ENCODE data around the gene ZFYVE21. TPM values are rescaled to one million over a fixed set of nuclear protein-coding genes. Genes with fewer than 3 reads are reported as not detected.

ZFYVE21 gene
- total and polyA plus RNA-seq, 10 donors, result 21.8 to 71.1 (median 46.0) TPM

DNA sequence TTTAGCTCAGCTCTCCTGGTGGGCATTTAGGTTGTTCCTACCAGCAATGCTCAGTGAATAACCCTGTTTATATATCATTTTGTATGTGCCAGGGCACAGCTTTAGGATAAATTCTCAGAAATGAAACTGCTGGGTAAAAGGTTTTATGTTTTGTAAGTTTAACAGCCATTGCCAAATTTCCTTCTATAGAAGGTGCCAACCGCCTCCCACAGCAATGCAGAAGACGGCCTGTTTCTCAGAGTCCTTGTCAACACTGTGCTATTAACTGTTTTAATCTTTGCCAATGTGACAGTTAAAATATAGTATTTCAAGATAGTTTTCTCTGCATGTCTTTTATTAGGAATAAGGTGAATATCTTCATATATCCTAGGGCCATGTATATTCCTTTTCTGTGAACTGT, 66.8 kb downstream of the ZFYVE21 start:
- intact Hi-C loops (cut with DNase I; ENCODE audit: low total_unique reads), result no loop called here
- H3K4me3 ChIP-seq, result no peak overlapping the region
- H3K27ac ChIP-seq, result no peak overlapping the region
- H3K4me1 ChIP-seq, result no peaks in the 10 kb centered on the region
- H3K27me3 ChIP-seq (replicated peaks in 1 of 7), result no peaks in the 10 kb centered on the region
- no peak for TF ChIP-seq POLR2AphosphoS5 (IDR thresholded peaks at IDR 0.05)
- TF ChIP-seq POLR2A (IDR thresholded peaks at IDR 0.05), result no peak
- TF ChIP-seq, protein P1, sequence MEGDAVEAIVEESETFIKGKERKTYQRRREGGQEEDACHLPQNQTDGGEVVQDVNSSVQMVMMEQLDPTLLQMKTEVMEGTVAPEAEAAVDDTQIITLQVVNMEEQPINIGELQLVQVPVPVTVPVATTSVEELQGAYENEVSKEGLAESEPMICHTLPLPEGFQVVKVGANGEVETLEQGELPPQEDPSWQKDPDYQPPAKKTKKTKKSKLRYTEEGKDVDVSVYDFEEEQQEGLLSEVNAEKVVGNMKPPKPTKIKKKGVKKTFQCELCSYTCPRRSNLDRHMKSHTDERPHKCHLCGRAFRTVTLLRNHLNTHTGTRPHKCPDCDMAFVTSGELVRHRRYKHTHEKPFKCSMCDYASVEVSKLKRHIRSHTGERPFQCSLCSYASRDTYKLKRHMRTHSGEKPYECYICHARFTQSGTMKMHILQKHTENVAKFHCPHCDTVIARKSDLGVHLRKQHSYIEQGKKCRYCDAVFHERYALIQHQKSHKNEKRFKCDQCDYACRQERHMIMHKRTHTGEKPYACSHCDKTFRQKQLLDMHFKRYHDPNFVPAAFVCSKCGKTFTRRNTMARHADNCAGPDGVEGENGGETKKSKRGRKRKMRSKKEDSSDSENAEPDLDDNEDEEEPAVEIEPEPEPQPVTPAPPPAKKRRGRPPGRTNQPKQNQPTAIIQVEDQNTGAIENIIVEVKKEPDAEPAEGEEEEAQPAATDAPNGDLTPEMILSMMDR (IDR thresholded peaks at IDR 0.05 in 8 of 11, conservative IDR thresholded peaks at IDR 0.05 in 3 of 11), result no peak
- H3K36me3 ChIP-seq, result peaks cover 0 to 76% (median 15%) of the 10 kb centered on the region in 6 donors
- WGBS, 5 donors, result 32 to 72% (median 50%) methylated on average over 2 of the region's 2 CpGs
- no peak for DNase-seq
- H3K9me3 ChIP-seq, result no peaks in the 10 kb centered on the region

Small RNA genes within 50 kb of the gene (small RNA-seq; reads per million reads assigned to genes)
- gene RF00019, result 0 reads per million in 4 donors

Other genes with a start within 250 kb of the ZFYVE21 start
- gene CKB, start 193.0 kb upstream of the ZFYVE21 start, total RNA-seq, result 10 to 100 TPM in 4 of 7 donors, 1 to 10 TPM in 3; 8.0 to 22.6 (median 10.8) TPM
- gene CKB, start 193.0 kb upstream of the ZFYVE21 start, polyA plus RNA-seq, result 10 to 100 TPM; 14.3 to 28.4 (median 20.6) TPM
- 10 to 100 TPM in 1 of 7 donors, 1 to 10 TPM in 6; 8.0 to 11.3 (median 9.5) TPM for gene TRMT61A, start 186.6 kb upstream of the ZFYVE21 start, total RNA-seq
- 10 to 100 TPM in 2 of 3 donors, 1 to 10 TPM in 1; 8.6 to 14.2 (median 11.1) TPM for gene TRMT61A, start 186.6 kb upstream of the ZFYVE21 start, polyA plus RNA-seq
- gene BAG5, start 153.2 kb upstream of the ZFYVE21 start, total RNA-seq, result 10 to 100 TPM; 29.2 to 42.5 (median 32.5) TPM
- 10 to 100 TPM in 1 of 3 donors, 1 to 10 TPM in 2; 9.3 to 16.0 (median 9.9) TPM for gene BAG5, start 153.2 kb upstream of the ZFYVE21 start, polyA plus RNA-seq
- gene COA8, start 152.8 kb upstream of the ZFYVE21 start, total RNA-seq, result 10 to 100 TPM; 15.2 to 26.0 (median 20.4) TPM
- 10 to 100 TPM; 34.1 to 39.5 (median 38.9) TPM for gene COA8, start 152.8 kb upstream of the ZFYVE21 start, polyA plus RNA-seq
- gene KLC1, start 86.6 kb upstream of the ZFYVE21 start, total RNA-seq, result 100 to 1,000 TPM; 164 to 333 (median 239) TPM
- gene KLC1, start 86.6 kb upstream of the ZFYVE21 start, polyA plus RNA-seq, result 100 to 1,000 TPM in 1 of 3 donors, 10 to 100 TPM in 2; 54.1 to 126 (median 75.9) TPM
- 10 to 100 TPM in 6 of 7 donors, 1 to 10 TPM in 1; 9.5 to 20.4 (median 16.7) TPM for gene XRCC3, start 359 bp upstream of the ZFYVE21 start, total RNA-seq
- 10 to 100 TPM in 2 of 3 donors, 1 to 10 TPM in 1; 5.9 to 17.6 (median 11.8) TPM for gene XRCC3, start 359 bp upstream of the ZFYVE21 start, polyA plus RNA-seq
- gene PPP1R13B, start 131.8 kb downstream of the ZFYVE21 start, total RNA-seq, result 10 to 100 TPM; 23.4 to 95.3 (median 52.9) TPM
- gene PPP1R13B, start 131.8 kb downstream of the ZFYVE21 start, polyA plus RNA-seq, result 10 to 100 TPM in 2 of 3 donors, 1 to 10 TPM in 1; 5.7 to 27.0 (median 12.7) TPM
- gene TDRD9, start 212.6 kb downstream of the ZFYVE21 start, total RNA-seq, result 10 to 100 TPM in 2 of 7 donors, 1 to 10 TPM in 5; 1.4 to 18.7 (median 8.8) TPM
- 1 to 10 TPM in 2 of 3 donors, under 1 TPM in 1; 0.70 to 3.8 (median 3.1) TPM for gene TDRD9, start 212.6 kb downstream of the ZFYVE21 start, polyA plus RNA-seq
- not detected for gene RD3L, start 226.7 kb downstream of the ZFYVE21 start, total RNA-seq
- not detected for gene RD3L, start 226.7 kb downstream of the ZFYVE21 start, polyA plus RNA-seq

All from spleen (tissue), 11 donors.